ENCODE measurements around the gene MYL2.

MYL2 gene

GRCh38 chr12:110888256-110888991 lies 32.0 kb downstream of the MYL2 start:
- no peak for DNase-seq

GRCh38 chr12:110885152-110885840 lies 35.1 kb downstream of the MYL2 start:
- no peak for DNase-seq

GRCh38 chr12:110883251-110883650 lies 37.1 kb downstream of the MYL2 start:
- DNase-seq: no peak

GRCh38 chr12:110880651-110881050 lies 39.7 kb downstream of the MYL2 start:
- no peak for DNase-seq

GRCh38 chr12:110874781-110875180 lies 45.6 kb downstream of the MYL2 start:
- DNase-seq: no peak

- DNase-seq: no peak
Measured at GRCh38 chr12:110874351-110874750, 46.0 kb downstream of the MYL2 start.

GRCh38 chr12:110872100-110872499 lies 48.3 kb downstream of the MYL2 start:
- no peak for DNase-seq

- DNase-seq: no peak
Measured at GRCh38 chr12:110869803-110870202, 50.6 kb downstream of the MYL2 start.

- DNase-seq: no peak
Measured at GRCh38 chr12:110869026-110869425, 51.4 kb downstream of the MYL2 start.

- DNase-seq: no peak
Measured at GRCh38 chr12:110865521-110865920, 54.9 kb downstream of the MYL2 start.

GRCh38 chr12:110863161-110863560 lies 57.2 kb downstream of the MYL2 start:
- DNase-seq: no peak

GRCh38 chr12:110862329-110862728 lies 58.0 kb downstream of the MYL2 start:
- DNase-seq: no peak

- DNase-seq: no peak
Measured at GRCh38 chr12:110861729-110862128, 58.6 kb downstream of the MYL2 start.

Measured in kidney glomerular epithelial cell (primary cell).